Heart right ventricle (tissue), 16 donors: ENCODE results near the gene B4GALT2. TPM values are rescaled to one million over a fixed set of nuclear protein-coding genes. Genes with fewer than 3 reads are reported as not detected.

Experiments used
- ATAC-seq, 8 donors: fragments of 200-7000 bp; cut with Tn5 transposase; one replicate each; pipeline ENCODE4 v1.9.1; 2020; ENCODE audit warnings: mild to moderate bottlenecking in 8 of 8, moderate library complexity in 8 of 8, moderate number of reproducible peaks in 1 of 8
- DNase-seq, 2 donors: peaks; one replicate each; pipeline ENCODE4 v3.0.0-alpha.2; 2020
- H3K27ac ChIP-seq, 10 donors: fragments of 200-600 bp; sonication (generic) in 2 of 10; one replicate each; pipeline versions ENCODE4 v1.5.0 to v1.8.0; 2020 to 2022; ENCODE audit warnings: mild to moderate bottlenecking in 3 of 10
- H3K27me3 ChIP-seq, 7 donors: fragments of 200-600 bp; one replicate each; pipeline ENCODE4 v1.8.0; 2021 to 2022; ENCODE audit warnings: mild to moderate bottlenecking in 2 of 7
- H3K36me3 ChIP-seq, 9 donors: fragments of 200-600 bp; sonication (generic) in 1 of 9; one replicate each; pipeline versions ENCODE4 v1.5.0 to v1.8.0; 2020 to 2022; ENCODE audit warnings: mild to moderate bottlenecking in 2 of 9
- H3K4me1 ChIP-seq, 9 donors: fragments of 200-600 bp; sonication (generic) in 1 of 9; one replicate each; pipeline versions ENCODE4 v1.5.0 to v1.8.0; 2020 to 2022; ENCODE audit warnings: mild to moderate bottlenecking in 4 of 9
- H3K4me3 ChIP-seq, 10 donors: fragments of 200-600 bp; sonication (generic) in 2 of 10; one replicate each; pipeline versions ENCODE4 v1.5.0 to v1.8.0; 2020 to 2022; ENCODE audit warnings: mild to moderate bottlenecking in 7 of 10, moderate library complexity in 2 of 10
- H3K9me3 ChIP-seq, 11 donors: fragments of 200-600 bp in 10 of 11; sonication (generic) in 2 of 11; one replicate each; pipeline versions ENCODE4 v1.5.0 to v1.8.0; 2013 to 2022; ENCODE audit warnings: mild to moderate bottlenecking in 2 of 11, control low read depth in 1 of 11, moderate library complexity in 1 of 11
- CTCF ChIP-seq, 9 donors: fragments of 200-600 bp; sonication (generic) in 2 of 9; IDR thresholded peaks; one replicate each; pipeline versions ENCODE4 v1.5.0 to v1.8.0; 2021 to 2022; ENCODE audit warnings: antibody characterized with exemption in 9 of 9, mild to moderate bottlenecking in 5 of 9, moderate library complexity in 1 of 9
- WGBS, 2 donors: extraction: QIAGEN DNeasy Blood & Tissue Kit; methylation state at CpG; one replicate each; pipeline ENCODE4 v1.1.7; 2013; ENCODE audit warnings: inconsistent platforms in 1 of 2; 5-methylcytosine and 5-hydroxymethylcytosine counted together
- intact Hi-C, 10 donors: fragments of 100-400 bp; cut with DNase I; formaldehyde crosslinking; loops; one replicate each; pipeline versions ENCODE4 v1.11.1 to v1.14.2; 2022
- polyA plus RNA-seq, 2 donors: library from polyadenylated mRNA; stranded (reverse); fragments of 200-250 nt; gene quantifications; one replicate each; pipeline ENCODE4 v1.2.3, GENCODE V29; 2013
- total RNA-seq, 10 donors: library from RNA; stranded (reverse); fragmentation: NEBNext Ultra II Directional in 3 of 10; extraction: Animal tissue kit (Norgen Biotek cat#: 25700) in 3 of 10; gene quantifications; one replicate each; pipeline versions ENCODE4 v1.2.1 to v1.2.4, GENCODE V29; 2021 to 2023
- donor health status: Arrhythmogenic right ventricular cardiomyopathy.
- donor health status: ischemic (EF 13 %, LVEDD 7.1; RV severe dilation, severe dysfunction).
- donor health status: healthy with polysubstance abuse.
- donor health status: DM: no; HTN: yes; CAD: no.
- donor health status: DM: no; HTN: no; CAD: no.
- donor health status: ischemic (EF 25% LVEDD 6.9; RV normal size, moderate dysfunction).
- donor health status: ischemic (EF 25% LVEDD 5.7; RV mildly dilated, moderate dysfunction).
- donor health status: healthy.
- donor health status: DM: yes; HTN: yes; CAD: no.
- donor health status: Ischemic cardiomyopathy.
- donor health status: ischemic (EF 35%, LVEDD 5.7; RV mildly dilated, moderate dysfunction).
- donor health status: nonischemic (EF 11% LVEDD 7.7; RV severe dilation, severe dysfunction).
- donor health status: DM: yes; HTN: yes; CAD: no.
- donor health status: PGD.
- donor health status: ischemic (EF 29% LVEDD 5.4; RV normal size, mild dysfunction).
- donor health status: nonischemic (EF 23%, LVEDD 6.1; RV moderate dilation, normal function).

The B4GALT2 gene
- total and polyA plus RNA-seq, 12 donors = 25.4 to 50.8 (median 38.6) TPM

GRCh38 chr1:44034423-44034822 lies 55.4 kb downstream of the B4GALT2 start:
- Histone ChIP-seq H3K36me3 (no peaks in the 10 kb centered on the region), H3K4me3 (no peak overlapping the region), H3K9me3 (no peaks in the 10 kb centered on the region), H3K27ac (peak overlapping the region in 3 of 10 donors; percentile 28 to 71 (median 67)), H3K4me1 (peaks cover 9 to 53% (median 36%) of the 10 kb centered on the region in 9 donors), H3K27me3 (peaks cover 0 to 11% (median 0%) of the 10 kb centered on the region in 7 donors)
- no peak for DNase-seq
- TF ChIP-seq CTCF (IDR thresholded peaks at IDR 0.05) = no peak
- intact Hi-C loops = loop anchor here in 3 of 10 donors (5.0 to 10.0 kb wide), 3 partner anchors 262 to 272 kb away; no protein-coding TSS in a partner anchor
- 95 to 98% methylated on average over 4 of the region's 4 CpGs for WGBS, 2 donors
- ATAC-seq = no peak

GRCh38 chr1:44034976-44035716 lies 56.1 kb downstream of the B4GALT2 start:
- intact Hi-C loops = loop anchor here in 5 of 10 donors (5.0 to 10.0 kb wide), 5 partner anchors 33 to 508 kb away; no protein-coding TSS in a partner anchor
- Histone ChIP-seq H3K27ac (peak overlapping the region in 9 of 10 donors; percentile 3 to 74 (median 46)), H3K27me3 (peaks cover 0 to 11% (median 0%) of the 10 kb centered on the region in 7 donors), H3K4me3 (no peak overlapping the region), H3K9me3 (no peaks in the 10 kb centered on the region), H3K4me1 (peaks cover 6 to 49% (median 33%) of the 10 kb centered on the region in 9 donors), H3K36me3 (no peaks in the 10 kb centered on the region)
- DNase-seq = no peak
- no peak for TF ChIP-seq CTCF (IDR thresholded peaks at IDR 0.05)
- ATAC-seq = no peak
- 66 to 71% methylated on average over 11 of the region's 11 CpGs for WGBS, 2 donors

- H3K4me1 ChIP-seq = peaks cover 6 to 45% (median 28%) of the 10 kb centered on the region in 9 donors
Observed at GRCh38 chr1:44035726-44036408, 56.9 kb downstream of the B4GALT2 start.

More at GRCh38 chr1:44035726-44036408, 56.9 kb downstream of the B4GALT2 start:
- intact Hi-C loops = loop anchor here in 8 of 10 donors (1.0 to 10.0 kb wide), 9 partner anchors 29 to 509 kb away; no protein-coding TSS in a partner anchor
- Histone ChIP-seq H3K27me3 (peaks cover 0 to 7% (median 0%) of the 10 kb centered on the region in 7 donors), H3K27ac (peak overlapping the region in 9 of 10 donors; percentile 3 to 74 (median 46)), H3K4me3 (no peak overlapping the region), H3K36me3 (no peaks in the 10 kb centered on the region), H3K9me3 (no peaks in the 10 kb centered on the region)
- DNase-seq = peak; percentile 38 to 49
- WGBS, 2 donors = 23 to 24% methylated on average over 8 of the region's 8 CpGs
- peak; percentile 47 to 79 (median 62) for ATAC-seq
- TF ChIP-seq CTCF (IDR thresholded peaks at IDR 0.05) = peak in 2 of 9 donors; percentile 7 to 16
